ENCODE measurements around the gene PREX1.
"Not testable (repeated sequence)": the region's sequence is repeated elsewhere in the genome, so short reads cannot be mapped to it uniquely, and the experiment has no call there.

PREX1 gene

GRCh38 chr20:48827855-48828733, at the start of gene PREX1:
Gene PREX1, minus strand, starts transcription at chr20:48827999. Its CDS starts 139 bp downstream, at chr20:48827860.
- DNase-seq (ENCODE audit: low read depth in 1 of 2, low spot score in 1 of 2), result peak; percentile 95 to 96
- TF ChIP-seq JUND (IDR thresholded peaks at IDR 0.05; ENCODE audit: low read depth), result no peak

GRCh38 chr20:48877304-48877703, 49.5 kb upstream of the PREX1 start:
- no peak for TF ChIP-seq JUND (IDR thresholded peaks at IDR 0.05; ENCODE audit: low read depth)
- in situ Hi-C loops (cut with HindIII; ENCODE audit: low pct_unique_long_range_greater_than_20kb, low sequenced_read_pairs), result no loop called here
- DNase-seq (ENCODE audit: low read depth in 1 of 2, low spot score in 1 of 2), result no peak

More at GRCh38 chr20:48827855-48828733, at the start of gene PREX1:
- in situ Hi-C loops (cut with HindIII; ENCODE audit: low pct_unique_long_range_greater_than_20kb, low sequenced_read_pairs), result no loop called here

GRCh38 chr20:48875914-48876240, 48.1 kb upstream of the PREX1 start:
- no peak for DNase-seq (ENCODE audit: low read depth in 1 of 2, low spot score in 1 of 2)
- in situ Hi-C loops (cut with HindIII; ENCODE audit: low pct_unique_long_range_greater_than_20kb, low sequenced_read_pairs), result no loop called here
- no peak for TF ChIP-seq JUND (IDR thresholded peaks at IDR 0.05; ENCODE audit: low read depth)

GRCh38 chr20:48875233-48875913, 47.6 kb upstream of the PREX1 start:
- TF ChIP-seq JUND (IDR thresholded peaks at IDR 0.05; ENCODE audit: low read depth), result no peak
- no peak for DNase-seq (ENCODE audit: low read depth in 1 of 2, low spot score in 1 of 2)
- in situ Hi-C loops (cut with HindIII; ENCODE audit: low pct_unique_long_range_greater_than_20kb, low sequenced_read_pairs), result no loop called here

- not testable (repeated sequence) for DNase-seq (ENCODE audit: low read depth in 1 of 2, low spot score in 1 of 2)
These were observed 41.6 kb upstream of the PREX1 start for GRCh38 chr20:48869442-48869841.

GRCh38 chr20:48866936-48867335, 39.1 kb upstream of the PREX1 start:
- TF ChIP-seq JUND (IDR thresholded peaks at IDR 0.05; ENCODE audit: low read depth), result no peak
- no peak for DNase-seq (ENCODE audit: low read depth in 1 of 2, low spot score in 1 of 2)
- in situ Hi-C loops (cut with HindIII; ENCODE audit: low pct_unique_long_range_greater_than_20kb, low sequenced_read_pairs), result no loop called here

More at GRCh38 chr20:48869442-48869841, 41.6 kb upstream of the PREX1 start:
- in situ Hi-C loops (cut with HindIII; ENCODE audit: low pct_unique_long_range_greater_than_20kb, low sequenced_read_pairs), result not testable (repeated sequence)

GRCh38 chr20:48864738-48865318, 37.0 kb upstream of the PREX1 start:
- peak in 1 of 2 experiments; percentile 92 for DNase-seq (ENCODE audit: low read depth in 1 of 2, low spot score in 1 of 2)
- TF ChIP-seq JUND (IDR thresholded peaks at IDR 0.05; ENCODE audit: low read depth), result no peak; the same call in 1 of the 2 replicates
- in situ Hi-C loops (cut with HindIII; ENCODE audit: low pct_unique_long_range_greater_than_20kb, low sequenced_read_pairs), result no loop called here

GRCh38 chr20:48864254-48864653, 36.5 kb upstream of the PREX1 start:
- TF ChIP-seq JUND (IDR thresholded peaks at IDR 0.05; ENCODE audit: low read depth), result peak; percentile 44; the same call in 1 of the 2 replicates
- peak in 1 of 2 experiments; percentile 77 for DNase-seq (ENCODE audit: low read depth in 1 of 2, low spot score in 1 of 2)
- in situ Hi-C loops (cut with HindIII; ENCODE audit: low pct_unique_long_range_greater_than_20kb, low sequenced_read_pairs), result no loop called here

GRCh38 chr20:48862279-48862678, 34.5 kb upstream of the PREX1 start:
- in situ Hi-C loops (cut with HindIII; ENCODE audit: low pct_unique_long_range_greater_than_20kb, low sequenced_read_pairs), result no loop called here
- no peak for TF ChIP-seq JUND (IDR thresholded peaks at IDR 0.05; ENCODE audit: low read depth)
- DNase-seq (ENCODE audit: low read depth in 1 of 2, low spot score in 1 of 2), result no peak

GRCh38 chr20:48861444-48861843, 33.6 kb upstream of the PREX1 start:
- DNase-seq (ENCODE audit: low read depth in 1 of 2, low spot score in 1 of 2), result no peak
- in situ Hi-C loops (cut with HindIII; ENCODE audit: low pct_unique_long_range_greater_than_20kb, low sequenced_read_pairs), result no loop called here
- TF ChIP-seq JUND (IDR thresholded peaks at IDR 0.05; ENCODE audit: low read depth), result no peak

- in situ Hi-C loops (cut with HindIII; ENCODE audit: low pct_unique_long_range_greater_than_20kb, low sequenced_read_pairs), result no loop called here
- no peak for TF ChIP-seq JUND (IDR thresholded peaks at IDR 0.05; ENCODE audit: low read depth)
- DNase-seq (ENCODE audit: low read depth in 1 of 2, low spot score in 1 of 2), result no peak
These were observed 30.4 kb upstream of the PREX1 start for GRCh38 chr20:48858075-48858790.

- in situ Hi-C loops (cut with HindIII; ENCODE audit: low pct_unique_long_range_greater_than_20kb, low sequenced_read_pairs), result no loop called here
- DNase-seq (ENCODE audit: low read depth in 1 of 2, low spot score in 1 of 2), result no peak
- no peak for TF ChIP-seq JUND (IDR thresholded peaks at IDR 0.05; ENCODE audit: low read depth)
These were observed 28.3 kb upstream of the PREX1 start for GRCh38 chr20:48856130-48856529.

All from T47D (cell line).